CD4-positive, alpha-beta T cell treated with Interferon alpha-2 for 1 hour (primary cell): Measurements from ENCODE around the gene MICAL2.

ENCODE experiments used
- DNase-seq, 2 donors: peaks; one replicate each; pipeline ENCODE4 v3.0.0-alpha.2; 2020 to 2022

The MICAL2 gene

DNA sequence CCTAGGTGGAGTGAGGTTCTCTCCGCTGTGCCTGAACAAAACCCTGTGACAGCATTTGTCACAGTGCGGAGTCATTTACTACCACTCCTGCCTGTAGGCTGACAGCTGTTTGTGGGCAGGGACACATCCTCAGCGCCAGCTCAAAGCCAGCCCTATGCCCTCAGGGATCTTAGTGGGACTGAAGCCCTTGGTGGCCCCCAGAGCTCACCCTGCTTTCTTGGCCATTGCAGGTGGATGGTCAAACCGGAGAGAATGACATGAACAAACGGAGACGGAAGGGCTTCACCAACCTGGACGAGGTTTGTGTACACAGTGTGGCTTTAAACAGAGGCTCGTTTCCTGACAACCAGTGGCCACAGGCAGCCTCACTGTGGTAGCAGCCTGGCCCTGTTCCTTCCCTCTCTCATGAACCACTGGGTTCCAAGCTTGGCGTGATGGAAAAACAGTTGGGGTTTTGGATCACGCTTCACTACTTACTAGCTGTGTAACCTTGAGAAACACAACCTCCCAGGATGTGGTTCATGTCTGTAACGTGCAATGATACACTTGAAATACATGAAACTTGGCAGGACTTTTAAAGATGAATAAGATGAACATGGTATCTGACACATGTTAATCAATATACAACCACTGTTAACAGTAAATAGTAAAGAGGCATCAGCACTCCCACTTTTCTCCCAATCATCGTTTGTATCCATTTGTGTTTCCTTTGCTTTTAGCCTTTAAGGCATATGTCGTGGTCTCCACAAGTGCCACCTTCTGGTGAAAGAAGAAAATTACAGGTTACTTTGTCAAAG, 125.8 kb downstream of the MICAL2 start:
- peak in 1 of 2 donors; percentile 74 for DNase-seq

DNA sequence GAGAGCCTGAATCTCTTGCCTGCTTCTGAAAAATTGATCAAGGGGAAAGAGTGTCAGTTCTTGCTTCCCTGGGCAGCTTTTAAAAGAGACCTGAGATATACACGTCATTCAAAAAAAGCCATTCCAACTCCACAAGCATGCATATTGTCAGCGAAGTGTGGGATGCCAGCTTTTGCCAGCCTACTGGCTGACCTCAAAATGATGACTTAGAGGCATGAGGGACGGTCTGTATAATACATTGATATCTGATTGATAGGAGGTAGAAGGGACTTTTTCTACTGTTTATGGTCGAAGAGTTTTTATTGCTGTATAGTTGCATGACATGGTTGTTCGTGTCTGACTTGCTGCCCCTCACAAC, 126.3 kb downstream of the MICAL2 start:
- DNase-seq, result no peak

DNA sequence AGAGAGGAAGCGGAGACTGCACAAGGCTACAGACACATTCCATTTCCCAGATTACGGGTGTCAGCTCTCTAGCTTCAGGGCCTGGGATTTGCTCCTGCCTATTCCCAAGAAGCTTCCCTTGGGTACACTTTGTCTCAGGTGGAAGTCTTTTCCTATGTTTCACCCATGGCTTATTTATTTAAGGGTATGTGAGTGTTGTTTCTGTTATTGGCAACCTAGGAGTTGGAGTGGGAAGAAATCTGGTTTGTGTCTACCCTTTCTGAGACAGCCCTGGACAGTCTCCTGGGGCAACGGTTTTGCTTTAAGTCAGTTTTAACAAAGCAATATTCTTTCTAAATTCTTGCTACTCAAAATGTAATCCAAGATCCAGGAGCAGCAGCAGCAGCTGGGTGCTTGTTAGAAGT, 127.0 kb downstream of the MICAL2 start:
- DNase-seq, result no peak

DNA sequence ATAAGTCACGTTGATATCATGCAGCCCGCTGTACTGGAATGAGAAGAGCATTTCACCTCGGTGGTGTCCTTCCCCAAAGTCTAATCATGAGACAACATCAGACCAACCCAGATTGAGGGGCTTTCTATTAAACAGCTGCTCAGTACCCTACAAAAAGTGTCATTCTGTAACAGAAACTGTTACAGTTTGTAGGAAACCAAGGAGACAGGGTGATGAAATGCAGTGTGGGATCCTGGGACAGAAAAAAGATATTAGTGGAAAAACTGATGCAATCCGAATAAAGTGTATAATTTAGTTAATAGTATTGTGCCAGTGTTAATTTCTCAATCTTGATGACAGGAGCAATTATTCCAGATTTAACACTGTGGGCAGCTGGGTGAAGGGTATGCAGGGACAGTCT, 128.0 kb downstream of the MICAL2 start:
- no peak for DNase-seq

DNA sequence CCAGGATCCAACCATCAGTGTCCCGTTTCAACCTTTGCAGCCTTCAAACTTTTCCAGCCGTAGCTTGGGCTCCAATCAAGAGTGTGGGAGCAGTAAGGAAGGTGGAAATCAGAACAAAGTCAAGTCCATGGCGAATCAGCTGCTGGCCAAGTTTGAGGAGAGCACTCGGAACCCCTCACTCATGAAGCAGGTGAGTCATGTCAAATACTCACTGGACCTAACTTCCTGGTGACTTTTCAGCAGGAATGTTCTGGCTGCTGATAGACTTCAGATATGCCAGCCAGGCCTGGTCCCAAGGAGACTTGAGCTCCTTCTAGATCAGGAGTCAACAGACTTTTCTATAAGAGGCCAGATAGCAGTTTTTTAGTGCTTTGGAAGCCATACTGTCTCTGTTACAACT, 129.0 kb downstream of the MICAL2 start:
- no peak for DNase-seq

DNA sequence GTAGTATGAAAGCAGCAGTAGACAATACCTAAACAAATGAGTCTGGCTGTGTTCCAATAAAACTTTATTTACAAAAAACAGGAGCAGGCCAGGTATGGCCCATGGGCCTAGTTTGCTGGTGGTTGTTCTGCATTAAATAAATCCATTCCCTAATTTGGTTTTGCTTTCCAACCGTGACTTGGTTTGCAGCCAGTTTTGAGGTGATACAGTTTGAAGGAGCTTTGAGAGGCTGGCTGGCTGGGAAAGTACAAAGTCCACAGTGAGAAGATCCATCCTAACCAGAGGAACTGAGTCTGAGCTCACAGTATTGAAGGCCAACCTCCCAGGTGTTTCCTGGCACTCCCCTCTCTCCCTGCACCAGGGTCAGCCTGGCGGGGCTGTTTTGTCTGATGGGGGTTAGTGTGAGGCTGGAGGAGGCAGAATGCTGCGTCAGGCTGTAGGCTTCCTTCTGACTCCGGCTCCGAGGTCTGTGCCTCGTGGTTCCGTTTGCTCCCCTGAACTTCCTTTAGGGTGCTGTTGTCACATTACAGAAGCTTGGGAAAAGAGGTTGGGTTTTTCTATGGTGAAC, 129.5 kb downstream of the MICAL2 start:
- DNase-seq, result no peak

DNA sequence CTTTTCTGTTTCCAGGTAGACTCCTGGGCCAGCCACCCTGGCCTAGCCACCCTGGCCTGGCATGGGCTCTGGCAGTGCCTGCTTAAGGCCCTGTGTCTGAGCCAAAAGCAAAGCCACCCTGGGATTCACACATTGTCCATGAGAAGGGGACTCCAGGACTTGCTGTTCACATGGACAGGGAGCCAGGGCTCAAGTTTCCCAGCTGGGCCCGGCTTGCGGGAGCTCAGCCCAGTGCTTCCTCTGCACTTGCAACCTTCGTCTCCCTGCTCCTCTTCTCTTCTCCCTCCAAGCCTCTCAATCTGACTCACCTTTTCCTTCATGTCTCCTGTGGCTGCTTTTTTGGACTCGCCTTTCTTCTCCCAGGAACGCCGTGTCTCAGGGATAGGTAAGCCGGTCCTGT, 130.3 kb downstream of the MICAL2 start:
- no peak for DNase-seq

DNA sequence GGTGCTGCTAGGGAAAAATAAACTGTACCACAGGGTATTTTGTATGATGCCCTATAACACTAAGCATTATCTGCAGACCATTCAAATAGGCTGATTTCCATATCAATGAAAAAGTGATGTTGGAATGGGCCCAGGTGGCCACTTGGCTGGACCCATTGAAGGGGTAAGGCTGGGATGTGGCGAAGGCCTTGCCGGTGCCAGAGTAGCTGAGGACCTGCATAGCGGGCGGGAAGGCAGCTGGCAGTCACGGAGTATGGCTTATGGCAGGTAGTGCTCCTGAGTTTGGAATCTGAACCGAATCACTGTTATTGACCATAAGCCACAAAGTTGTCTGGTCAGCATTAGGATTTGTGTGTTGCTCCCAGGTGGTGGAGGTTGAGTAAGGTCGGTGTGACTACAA, 131.0 kb downstream of the MICAL2 start:
- no peak for DNase-seq

DNA sequence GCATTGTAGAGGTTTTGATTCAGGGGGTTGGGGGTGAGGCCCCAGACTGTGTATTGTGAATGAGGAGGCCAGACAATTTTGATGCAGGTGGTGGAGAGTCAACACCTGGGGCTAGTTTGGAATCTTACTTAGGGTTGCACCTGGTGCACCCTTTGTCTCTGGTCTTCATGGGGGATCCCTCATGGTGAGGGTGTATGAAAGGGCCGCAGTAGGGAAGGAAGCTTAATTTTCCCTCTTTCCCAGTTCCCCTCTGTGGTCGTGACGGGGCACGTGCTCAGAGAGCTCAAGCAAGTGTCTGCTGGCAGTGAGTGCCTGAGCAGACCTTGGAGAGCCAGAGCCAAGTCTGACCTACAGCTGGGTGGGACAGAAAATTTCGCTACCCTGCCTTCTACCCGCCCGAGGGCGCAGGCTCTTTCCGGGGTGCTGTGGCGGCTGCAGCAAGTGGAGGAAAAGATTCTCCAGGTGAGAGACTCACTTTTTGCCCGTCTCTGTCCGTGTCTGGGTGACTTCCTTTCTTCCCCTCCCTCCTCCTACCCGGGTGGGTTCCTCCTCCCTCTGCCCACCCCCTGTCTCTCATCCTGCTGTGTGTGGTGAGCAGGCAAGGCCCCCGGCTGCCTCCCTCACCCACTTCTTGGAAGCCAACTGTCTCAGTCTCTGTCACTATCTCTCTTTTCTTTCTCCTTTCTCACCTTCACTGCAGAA, 131.7 kb downstream of the MICAL2 start:
- DNase-seq, result peak; percentile 15 to 16

DNA sequence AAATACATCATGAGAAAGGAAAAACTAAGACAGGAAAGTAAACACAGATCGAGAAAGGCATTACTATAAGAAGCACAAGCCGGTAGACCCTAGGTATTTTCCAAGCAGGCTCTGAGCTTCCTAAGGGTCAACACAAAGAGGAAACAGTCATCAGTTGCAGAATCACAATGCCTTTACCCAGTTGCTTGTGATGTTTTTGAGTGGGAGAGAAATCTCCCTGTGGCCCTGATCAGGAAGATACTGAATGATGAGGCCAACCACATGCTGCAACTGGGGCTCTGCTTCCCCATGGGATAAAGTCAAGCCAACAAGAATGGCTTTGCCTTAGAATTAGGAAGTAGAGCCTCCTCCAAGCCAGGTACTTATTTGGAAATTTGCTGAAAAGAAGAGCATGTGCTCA, 132.6 kb downstream of the MICAL2 start:
- no peak for DNase-seq

DNA sequence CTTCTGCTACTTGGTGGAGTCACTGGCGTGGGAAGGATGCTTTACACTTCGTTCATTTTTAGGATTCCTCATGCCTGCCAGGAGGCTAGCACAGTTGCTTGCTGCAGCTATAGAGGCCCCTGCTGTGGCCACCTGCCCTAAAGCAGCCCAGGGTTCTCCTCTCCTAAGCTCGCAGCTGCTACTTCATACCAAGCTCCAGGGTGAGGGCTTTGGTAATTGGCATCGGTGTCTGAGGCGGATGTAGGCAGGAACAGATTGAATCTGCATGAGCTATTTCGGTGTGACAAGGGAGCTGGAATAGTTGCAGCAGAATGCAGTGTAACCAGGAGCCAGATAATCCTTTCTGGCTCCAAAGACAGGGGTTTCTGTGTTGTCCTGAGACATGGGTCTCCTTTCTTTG, 133.1 kb downstream of the MICAL2 start:
- no peak for DNase-seq

DNA sequence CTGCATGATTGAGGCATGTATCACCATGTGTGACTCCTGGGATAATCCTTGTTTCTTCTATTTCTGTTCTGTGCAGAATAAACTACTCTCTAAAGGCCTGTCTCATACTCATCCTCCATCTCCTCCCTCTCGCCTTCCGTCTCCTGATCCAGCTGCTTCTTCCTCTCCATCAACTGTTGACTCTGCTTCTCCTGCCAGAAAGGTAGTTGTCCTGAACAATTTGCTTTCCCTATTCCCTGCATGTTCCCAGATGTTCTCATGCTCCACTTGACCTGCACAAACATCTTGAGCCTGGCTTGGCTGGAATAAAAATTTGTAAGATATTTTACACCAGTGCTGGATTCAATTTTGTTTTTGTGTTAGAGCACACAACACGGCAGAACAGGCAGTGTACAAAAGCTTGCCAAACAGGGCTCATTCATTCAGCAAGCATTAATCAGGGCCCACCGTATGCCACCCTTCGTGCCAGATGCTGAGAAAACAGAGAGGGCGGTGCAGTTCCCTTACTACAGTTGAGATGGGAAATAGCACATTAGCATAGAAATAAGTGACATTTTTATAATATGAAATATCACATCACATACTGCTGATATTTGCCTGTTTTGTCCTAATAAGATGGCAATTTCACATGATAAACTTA, 133.6 kb downstream of the MICAL2 start:
- DNase-seq, result no peak

DNA sequence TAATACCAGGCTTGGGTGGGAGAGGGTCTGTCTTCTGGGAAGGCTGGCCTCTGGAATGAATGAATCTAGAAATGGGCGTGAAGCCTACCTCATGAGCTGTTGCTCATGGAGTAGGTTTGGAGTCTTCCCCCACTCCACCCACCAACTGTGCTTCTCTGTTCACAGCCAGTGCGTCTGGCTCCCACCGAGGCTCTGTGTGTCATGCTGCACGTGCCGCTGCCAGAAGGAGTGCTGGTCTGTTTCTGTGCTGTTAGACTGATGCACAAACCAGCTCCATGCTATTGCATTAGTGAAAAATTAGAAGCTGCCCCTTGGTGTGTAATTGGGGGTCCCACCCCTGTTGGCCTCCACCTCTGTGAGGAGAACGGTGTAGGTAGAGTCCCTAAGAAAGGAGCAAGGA, 134.7 kb downstream of the MICAL2 start:
- DNase-seq, result no peak

DNA sequence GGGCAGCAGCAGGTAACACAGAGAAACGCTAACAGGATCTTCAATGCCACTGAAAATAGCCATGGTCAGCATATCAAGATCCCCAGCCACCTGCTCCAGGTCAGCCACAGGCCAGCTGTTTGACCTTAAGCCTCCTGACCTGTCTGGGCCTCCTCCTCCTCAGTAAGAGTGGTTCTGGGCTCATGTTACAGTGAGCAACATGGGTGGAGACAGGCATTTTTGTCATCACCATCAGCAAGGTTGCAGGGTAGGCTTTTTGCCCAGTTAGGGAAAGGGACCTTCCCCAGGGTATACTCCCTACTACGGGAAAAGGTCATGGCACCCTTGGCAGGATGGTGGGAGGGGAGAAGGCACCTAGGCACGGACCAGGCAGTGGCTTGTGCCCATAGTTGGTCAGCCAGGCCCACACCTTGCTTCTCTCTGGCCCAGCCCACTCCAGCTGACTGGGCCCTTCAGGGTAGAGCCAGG, 135.2 kb downstream of the MICAL2 start:
- no peak for DNase-seq

DNA sequence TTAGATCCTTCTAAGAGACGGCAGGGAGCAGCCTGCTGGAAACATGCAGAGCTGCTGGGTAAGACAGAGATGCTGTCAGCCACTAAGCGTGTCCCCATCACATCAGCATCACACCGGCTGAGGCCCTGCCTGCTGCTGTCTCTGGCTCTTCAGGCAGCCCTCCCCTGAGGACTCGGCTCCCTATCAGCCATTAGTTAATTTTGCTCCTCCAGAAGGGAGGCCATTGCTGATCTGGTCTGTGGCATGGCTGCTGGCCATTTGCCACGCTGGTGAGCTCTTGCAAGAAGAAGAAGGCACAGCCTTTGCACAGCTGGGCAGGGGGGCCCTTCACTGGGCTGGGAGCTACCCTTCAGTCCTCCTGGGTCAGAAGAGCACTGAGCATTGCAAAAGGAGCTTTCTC, 135.8 kb downstream of the MICAL2 start:
- no peak for DNase-seq

DNA sequence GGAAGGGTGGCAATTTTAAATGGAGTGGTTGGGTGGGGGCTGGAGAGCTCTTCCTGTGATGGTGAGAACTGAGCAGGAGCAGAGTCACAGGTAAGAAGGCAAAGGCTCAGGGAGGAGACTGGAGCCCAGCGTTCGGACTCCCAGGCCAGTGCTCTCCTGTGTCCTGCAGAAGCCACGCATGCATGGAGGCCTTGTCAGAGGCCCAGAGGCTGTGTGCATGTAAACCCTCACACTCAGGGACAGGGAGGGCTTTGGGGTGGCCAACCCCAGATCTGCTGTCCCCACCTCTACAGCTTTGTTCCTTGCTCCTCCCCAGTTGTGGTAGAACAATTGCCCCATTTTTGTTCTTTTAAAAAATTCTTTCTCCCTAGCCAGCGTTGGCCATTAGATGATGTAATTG, 136.6 kb downstream of the MICAL2 start:
- no peak for DNase-seq

DNA sequence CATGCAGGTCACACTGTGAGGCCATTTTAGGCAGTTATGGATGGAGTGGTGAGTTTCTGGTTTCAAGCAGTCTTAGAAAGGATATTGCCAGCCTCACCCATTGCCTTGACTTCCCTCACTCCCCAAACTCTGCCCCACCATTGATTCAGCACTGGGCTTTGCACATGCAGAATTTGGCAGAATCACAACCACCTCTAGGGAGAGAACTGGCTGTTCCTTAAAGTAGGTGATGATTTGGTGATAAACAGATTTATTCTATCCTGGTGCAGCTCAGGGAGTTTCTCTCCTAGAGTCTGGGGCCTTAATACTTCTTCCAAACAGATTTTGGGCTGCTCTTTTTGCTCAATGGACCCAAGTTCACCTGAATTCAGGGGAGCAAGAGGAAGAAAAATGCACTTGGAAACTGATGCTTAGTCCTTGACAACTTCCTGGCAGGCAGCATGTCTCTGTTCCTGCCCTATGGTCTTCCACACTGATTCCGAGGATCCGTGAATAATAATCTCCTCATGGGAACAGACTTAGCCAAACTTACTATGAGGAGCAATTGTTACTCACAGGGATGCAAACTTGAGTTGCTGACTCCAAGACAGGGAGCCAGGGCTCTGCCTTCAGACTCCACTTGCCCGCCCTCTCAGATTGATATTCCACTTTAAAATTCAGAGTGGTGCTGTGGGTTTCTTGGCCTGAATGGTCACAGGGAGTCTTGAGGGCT, 137.3 kb downstream of the MICAL2 start:
- no peak for DNase-seq

DNA sequence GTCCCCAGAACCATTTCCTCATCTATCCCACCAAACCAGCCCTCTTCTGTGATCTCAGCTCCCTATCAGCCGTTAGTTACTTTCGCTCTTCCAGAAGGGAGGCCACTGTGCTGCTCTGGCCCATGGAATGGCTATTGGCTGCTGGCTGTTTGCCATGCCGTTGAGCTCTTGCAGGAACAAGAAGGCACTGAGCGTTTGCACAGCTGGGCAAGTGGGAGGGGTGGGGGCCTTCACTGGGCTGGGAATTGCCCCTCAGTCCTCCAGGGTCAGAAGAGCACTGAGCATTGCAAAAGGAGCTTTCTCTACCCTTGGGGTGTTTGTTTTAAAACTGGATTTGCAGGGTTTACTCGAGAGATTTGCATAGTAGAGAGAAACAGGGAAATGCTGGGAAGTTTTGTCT, 137.9 kb downstream of the MICAL2 start:
- no peak for DNase-seq

DNA sequence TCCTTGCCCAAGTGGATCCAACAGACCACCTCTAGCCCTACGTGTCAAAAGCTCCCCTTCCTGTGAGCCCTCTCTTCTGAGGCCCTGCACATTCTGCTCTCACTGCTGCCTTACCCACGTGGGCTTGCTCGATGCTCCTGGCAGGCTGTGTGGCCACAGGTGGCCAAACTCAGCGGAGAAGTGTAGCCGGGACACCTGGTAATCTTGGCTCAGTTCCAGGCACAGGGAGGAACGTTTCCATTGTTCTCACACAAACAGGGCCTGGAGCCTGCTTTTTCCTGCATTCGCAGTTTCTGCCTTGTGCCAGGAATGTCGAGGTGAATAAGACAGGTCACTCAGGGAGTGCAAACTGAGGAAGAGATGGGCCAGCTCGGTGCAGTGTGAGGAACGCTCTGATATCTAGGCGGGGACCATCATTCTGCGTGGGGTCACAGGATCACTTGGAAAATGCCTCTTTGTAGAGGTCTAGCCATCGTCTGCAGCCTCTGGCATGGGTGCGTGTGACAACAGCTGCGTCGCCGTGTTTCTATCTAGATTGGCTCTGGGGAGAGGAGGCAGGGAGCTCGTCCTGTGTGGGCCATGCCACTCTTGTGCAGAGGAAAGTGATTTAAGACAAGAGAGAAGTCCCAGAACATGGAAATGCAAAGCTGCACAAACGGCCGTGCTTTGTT, 139.3 kb downstream of the MICAL2 start:
- no peak for DNase-seq

DNA sequence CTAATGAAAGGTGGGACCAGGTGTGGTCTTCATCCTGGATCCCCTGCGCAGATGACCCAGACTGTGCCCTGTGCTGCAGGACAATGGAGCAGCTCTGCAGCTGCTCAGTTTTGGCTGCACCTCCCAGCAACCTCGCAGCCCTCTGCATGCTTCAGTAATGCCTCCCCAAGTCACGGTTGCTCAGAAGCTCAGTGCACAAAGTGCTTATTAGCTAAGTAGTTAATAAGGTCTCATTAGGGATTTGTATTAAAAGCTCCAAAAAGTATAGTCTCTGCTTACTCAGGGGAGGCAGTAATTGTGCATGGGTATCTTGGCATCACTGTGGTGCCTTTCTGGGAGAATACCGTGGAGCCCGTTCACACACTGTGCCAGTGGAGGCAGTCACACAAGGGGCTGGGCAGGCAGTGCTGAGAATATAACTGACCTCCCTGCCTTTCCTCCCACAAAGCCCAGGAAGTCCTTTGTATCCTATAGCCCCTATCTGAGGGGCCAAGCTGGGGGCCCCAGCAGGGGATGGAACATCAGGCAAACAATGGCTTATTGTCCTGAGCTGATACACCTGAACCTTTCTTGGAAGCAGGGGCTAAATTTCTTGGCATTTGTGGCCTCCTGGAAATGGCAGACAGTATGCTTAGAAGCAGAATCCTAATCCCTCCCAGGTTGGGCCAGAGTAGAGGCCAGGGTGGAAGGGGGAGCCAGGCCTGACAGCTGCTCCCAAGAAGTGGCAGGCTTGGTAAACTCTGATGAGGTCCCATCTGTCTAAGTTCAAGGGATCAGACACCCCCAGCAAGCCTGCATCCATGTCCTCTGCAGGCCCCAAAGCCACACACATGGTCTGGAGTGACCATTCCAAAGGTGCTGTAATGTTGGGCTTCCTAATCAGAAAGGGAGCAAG, 141.5 kb downstream of the MICAL2 start:
- DNase-seq, result no peak

DNA sequence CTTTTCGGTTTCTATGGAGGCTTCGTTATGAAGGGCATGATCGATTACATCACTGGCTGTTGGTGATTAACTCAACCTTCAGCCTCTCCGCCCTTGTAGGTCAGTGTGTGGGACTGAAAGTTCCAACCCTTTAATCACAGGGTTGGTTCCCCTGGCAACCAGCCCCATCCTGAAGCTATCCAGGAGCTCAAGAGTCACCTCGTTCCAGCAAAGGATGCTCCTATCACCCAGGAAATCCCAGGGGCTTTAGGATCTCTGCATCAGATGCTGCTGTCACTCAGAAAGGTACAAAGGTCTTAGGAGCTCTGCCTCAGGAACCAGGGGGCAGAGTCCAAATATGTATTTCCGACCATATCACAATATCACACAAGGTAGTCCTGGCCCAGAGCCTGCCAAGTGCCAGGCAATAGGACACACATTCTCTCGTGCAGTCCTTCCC, 143.5 kb downstream of the MICAL2 start:
- DNase-seq, result no peak
